NCI-H1694 treated with DMSO at 0.1 percent for 48 hours (cell line): ENCODE measurements around the gene ASIC4.
A peak's percentile ranks its signal among the peaks of the same experiment; 100 is the strongest.

Source experiments
- DNase-seq: peaks from one replicate; lab custom pipeline; 2025; lab: John Stamatoyannopoulos, UW

The ASIC4 gene

GRCh38 chr2:219498280-219499057, 15.8 kb upstream of the ASIC4 start, which contains the start of gene GMPPA:
Gene GMPPA (plus strand): TSS chr2:219498891. CDS start chr2:219499976, 1,085 bp downstream.
- DNase-seq: peak; percentile 99

DNA sequence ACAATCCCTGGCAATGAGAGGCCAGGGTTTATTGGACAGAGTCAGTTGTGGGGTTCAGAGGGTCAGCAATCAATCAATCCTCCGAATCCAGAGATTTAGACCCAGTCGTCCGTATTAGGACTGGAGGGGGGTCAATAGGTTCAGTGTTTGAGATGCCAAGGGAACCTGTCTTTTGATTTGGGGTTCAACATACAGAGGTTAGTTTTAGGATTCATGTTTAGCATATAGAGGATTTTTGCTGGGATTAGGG, 15.3 kb upstream of the ASIC4 start:
- DNase-seq: no peak

DNA sequence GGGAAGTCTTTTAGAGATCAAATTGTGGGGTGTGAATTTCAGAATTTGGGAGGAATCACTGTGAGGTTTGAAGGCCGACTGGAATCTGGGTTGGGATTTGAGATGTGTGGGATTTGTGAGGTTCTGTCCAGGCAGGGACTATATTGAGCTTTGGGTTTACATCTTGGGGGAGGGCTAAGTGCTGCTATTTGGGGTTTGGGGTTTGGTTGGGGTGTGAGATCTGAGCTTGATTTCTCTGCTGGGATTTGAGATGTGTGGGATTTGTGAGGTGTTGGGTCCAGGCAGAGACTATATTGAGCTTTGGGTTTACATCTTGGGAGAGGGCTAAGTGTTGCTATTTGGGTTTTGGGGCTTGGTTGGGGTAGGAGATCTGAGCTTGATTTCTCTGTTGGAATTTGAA, 14.7 kb upstream of the ASIC4 start:
- no peak for DNase-seq

DNA sequence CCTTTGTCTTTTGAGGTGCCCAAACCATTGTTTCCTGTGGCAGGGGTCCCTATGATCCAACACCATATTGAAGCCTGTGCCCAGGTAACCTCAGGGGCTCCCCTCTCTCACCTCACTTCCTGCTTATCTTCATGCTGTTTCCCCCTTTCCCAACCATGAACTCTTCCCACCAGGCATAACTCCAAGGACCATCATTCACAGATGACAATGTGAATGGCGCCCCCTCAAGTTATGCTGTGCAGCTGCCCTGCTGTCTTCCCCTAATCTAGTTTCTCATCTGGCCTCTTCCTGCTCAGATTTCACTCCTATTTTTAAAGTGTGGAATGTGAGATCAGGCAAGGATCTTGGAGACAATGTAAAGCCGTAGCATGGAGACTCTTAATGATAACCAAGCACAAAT, 14.1 kb upstream of the ASIC4 start:
- DNase-seq: no peak

GRCh38 chr2:219501849-219502248, 12.4 kb upstream of the ASIC4 start:
- no peak for DNase-seq

GRCh38 chr2:219502618-219503017, 11.7 kb upstream of the ASIC4 start:
- DNase-seq: no peak

GRCh38 chr2:219505585-219505984, 8.7 kb upstream of the ASIC4 start:
- no peak for DNase-seq

- peak; percentile 64 for DNase-seq
Observed at GRCh38 chr2:219506153-219506801, 8.0 kb upstream of the ASIC4 start.

DNA sequence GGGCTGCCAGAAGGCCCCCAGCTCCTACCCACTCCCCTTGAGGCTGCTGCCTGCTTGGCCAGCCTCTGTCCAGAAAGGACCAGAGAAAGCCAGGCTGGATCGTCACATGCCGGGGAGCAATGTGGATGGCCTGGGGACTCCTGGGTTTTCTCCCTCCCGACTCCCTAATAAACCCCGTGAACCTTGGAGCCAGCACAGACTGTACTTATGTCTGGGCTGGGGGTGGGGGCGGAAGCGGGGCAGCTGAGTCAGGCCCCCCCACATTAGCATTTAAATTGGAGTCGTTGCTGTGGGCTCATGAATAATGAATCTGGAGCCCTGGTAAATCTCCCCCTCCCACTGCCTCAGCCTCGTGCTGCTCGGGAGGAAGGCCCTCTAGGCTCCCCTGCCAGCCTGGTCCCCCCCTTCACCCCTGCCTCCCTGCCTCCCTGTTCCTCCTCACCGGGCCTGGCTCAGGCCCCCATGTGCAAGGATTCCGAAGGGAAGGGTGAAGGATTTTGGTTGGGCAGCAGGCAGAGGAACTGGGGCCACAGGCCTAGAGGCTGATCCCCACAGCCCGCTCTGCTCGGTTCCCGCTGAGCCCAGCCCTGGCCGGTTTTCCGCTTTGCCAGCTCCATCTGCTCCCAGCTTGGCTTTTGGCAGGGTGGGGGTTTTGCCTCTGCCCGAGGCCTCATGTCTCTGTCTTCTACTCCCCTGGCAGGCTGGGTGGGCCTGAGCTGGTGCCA, 7.3 kb upstream of the ASIC4 start:
- peak; percentile 98 for DNase-seq

DNA sequence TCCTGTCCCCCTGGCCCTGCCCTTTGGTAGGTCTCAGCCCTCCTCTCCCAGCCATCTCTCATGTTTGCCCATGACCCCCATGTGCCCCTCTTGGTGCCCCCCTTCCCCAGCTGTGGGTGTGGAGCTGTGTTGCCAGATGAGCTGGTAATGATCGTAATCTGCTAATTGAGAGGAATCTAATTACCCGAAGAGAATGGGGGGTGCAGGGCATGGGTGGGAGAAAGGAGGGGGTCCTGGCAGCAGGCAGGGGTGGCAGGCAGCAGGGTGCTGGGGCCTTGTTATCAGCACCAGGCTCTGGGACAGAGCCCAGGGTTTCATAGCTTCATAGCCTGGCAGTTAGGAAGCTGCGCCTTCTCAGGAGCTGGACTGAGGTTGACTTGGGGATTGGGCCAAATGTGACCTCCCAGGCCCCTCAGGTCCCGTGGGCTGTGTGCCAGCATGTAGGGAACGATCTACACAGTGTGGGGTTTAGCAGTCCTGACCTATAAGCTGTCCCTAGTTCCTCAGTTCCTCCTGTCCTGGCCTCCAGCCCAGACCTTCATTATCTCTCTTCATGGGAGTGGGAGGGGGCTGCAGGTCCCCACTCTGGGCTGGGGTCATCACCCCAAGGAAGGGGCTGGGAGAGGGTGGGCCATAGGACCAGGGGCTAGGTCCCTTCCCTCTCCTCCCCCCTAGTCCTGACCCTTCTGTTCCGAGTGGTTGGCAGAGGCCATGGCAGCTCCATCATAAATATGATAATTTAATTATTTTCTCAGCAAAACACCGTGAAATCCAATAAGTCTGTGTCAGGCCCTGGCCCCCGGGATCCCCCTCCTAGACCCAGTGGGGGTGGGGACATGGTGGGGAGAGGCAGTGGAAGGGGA, 6.5 kb upstream of the ASIC4 start:
- no peak for DNase-seq

DNA sequence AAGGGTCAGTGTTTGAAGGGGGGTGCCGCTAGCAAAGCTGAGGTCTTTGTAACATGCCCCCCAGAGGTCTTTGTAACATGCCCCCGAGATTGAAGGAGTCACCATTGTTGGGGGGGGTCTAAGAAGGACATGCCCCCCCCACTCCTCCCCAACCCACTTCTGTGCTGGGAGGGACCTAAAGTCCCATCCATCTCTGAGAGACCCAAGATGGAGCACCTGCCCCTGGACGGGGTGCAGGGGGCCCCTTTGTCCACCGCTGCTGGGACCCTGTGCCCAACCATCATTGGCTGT, 5.9 kb upstream of the ASIC4 start:
- no peak for DNase-seq

- peak; percentile 89 for DNase-seq
Observed at GRCh38 chr2:219508971-219509779, 5.1 kb upstream of the ASIC4 start.

- peak; percentile 89 for DNase-seq
Observed at GRCh38 chr2:219509780-219510511, 4.3 kb upstream of the ASIC4 start.

GRCh38 chr2:219510512-219511135, 3.7 kb upstream of the ASIC4 start:
- no peak for DNase-seq

GRCh38 chr2:219511547-219512325, 2.5 kb upstream of the ASIC4 start:
- peak; percentile 78 for DNase-seq

- no peak for DNase-seq
Observed at GRCh38 chr2:219512524-219513216, 1.6 kb upstream of the ASIC4 start.

DNA sequence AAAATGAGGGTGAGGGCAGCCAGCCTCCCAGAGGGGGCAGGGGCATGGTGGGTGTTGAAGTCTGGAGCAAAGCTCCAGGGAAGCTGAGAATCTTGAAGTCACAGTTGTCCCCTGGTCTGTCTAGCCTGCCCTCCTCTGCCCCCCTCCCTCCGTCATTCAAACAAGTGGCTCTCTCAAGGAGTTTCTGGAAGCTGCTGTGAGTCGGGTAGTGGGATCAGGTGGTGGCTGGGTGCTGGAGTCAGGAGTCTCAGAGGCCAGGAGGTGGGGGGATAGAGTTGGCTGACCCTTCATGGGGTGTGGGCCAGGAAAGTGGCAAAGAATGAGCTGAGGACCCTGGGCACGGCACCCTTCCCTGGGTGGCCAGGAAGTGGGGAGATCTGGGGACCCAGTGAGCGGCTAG, 495 bp upstream of the ASIC4 start:
- no peak for DNase-seq

DNA sequence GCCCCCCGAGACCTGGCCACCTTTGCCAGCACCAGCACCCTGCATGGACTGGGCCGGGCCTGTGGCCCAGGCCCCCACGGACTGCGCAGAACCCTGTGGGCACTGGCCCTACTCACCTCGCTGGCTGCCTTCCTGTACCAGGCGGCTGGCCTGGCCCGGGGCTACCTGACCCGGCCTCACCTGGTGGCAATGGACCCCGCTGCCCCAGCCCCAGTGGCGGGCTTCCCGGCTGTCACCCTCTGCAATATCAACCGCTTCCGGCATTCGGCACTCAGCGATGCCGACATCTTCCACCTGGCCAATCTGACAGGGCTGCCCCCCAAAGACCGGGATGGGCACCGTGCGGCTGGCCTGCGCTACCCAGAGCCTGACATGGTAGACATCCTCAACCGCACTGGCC, 554 bp downstream of the ASIC4 start:
- no peak for DNase-seq
